Calu3 (cell line): ENCODE data around the gene ACLY. TPM values are rescaled to one million over a fixed set of nuclear protein-coding genes. Genes with fewer than 3 reads are reported as not detected.

ENCODE experiments used
- BruUV-seq: library from RNA; stranded (reverse); fragments of 400-500 nt; replicated peaks from 2 replicates; lab custom pipeline; 2021; lab: Mats Ljungman, UMichigan
- CTCF ChIA-PET: fragments of 300-600 bp; sonication (Branson Sonifier 250); formaldehyde crosslinking; loops from one replicate; lab custom pipeline; 2022; ENCODE audit warnings: antibody characterized with exemption; lab: Charles Lee
- DNase-seq: peaks from one replicate; pipeline ENCODE4 v3.0.0; 2022
- H3K27ac Mint-ChIP-seq: one replicate; pipeline ENCODE4 v1.8.0; 2022; ENCODE audit warnings: mixed read lengths; ENCODE audit not compliant: unreplicated experiment
- H3K27me3 Mint-ChIP-seq: one replicate; pipeline ENCODE4 v1.8.0; 2022; ENCODE audit warnings: mixed read lengths; ENCODE audit not compliant: unreplicated experiment
- H3K36me3 Mint-ChIP-seq: one replicate; pipeline ENCODE4 v1.8.0; 2022; ENCODE audit warnings: mild to moderate bottlenecking, moderate library complexity, mixed read lengths; ENCODE audit not compliant: insufficient read depth, unreplicated experiment
- H3K4me1 Mint-ChIP-seq: one replicate; pipeline ENCODE4 v1.8.0; 2022; ENCODE audit warnings: mild to moderate bottlenecking, low read depth, mixed read lengths; ENCODE audit not compliant: unreplicated experiment
- H3K4me3 Mint-ChIP-seq: one replicate; pipeline ENCODE4 v1.8.0; 2022; ENCODE audit warnings: mild to moderate bottlenecking, low read depth, moderate library complexity, mixed read lengths; ENCODE audit not compliant: unreplicated experiment
- H3K9me3 Mint-ChIP-seq: one replicate; pipeline ENCODE4 v1.8.0; 2022; ENCODE audit warnings: low read depth, mixed read lengths; ENCODE audit not compliant: unreplicated experiment
- CTCF ChIP-seq: fragments of 200-600 bp; IDR thresholded peaks from one replicate; pipeline ENCODE4 v1.8.0; 2022; ENCODE audit warnings: antibody characterized with exemption; ENCODE audit not compliant: unreplicated experiment
- intact Hi-C: fragments of 100-400 bp; cut with micrococcal nuclease; formaldehyde crosslinking; loops from one replicate; pipeline ENCODE4 v1.10.0; 2022; ENCODE audit not compliant: unreplicated experiment
- total RNA-seq: library from RNA; stranded (reverse); gene quantifications from 2 replicates; pipeline ENCODE4 v1.2.3, GENCODE V29; 2022

ACLY gene
- total RNA-seq, 1 experiment from 2014 or later, result 265 TPM

GRCh38 chr17:41915566-41915965 lies 3.2 kb downstream of the ACLY start:
- no TSS peak for BruUV-seq
- H3K4me1 Mint-ChIP-seq, result peaks cover 56% of the 10 kb centered on the region

GRCh38 chr17:41915020-41915419 lies 3.7 kb downstream of the ACLY start:
- Mint-ChIP-seq H3K27me3 (no peaks in the 10 kb centered on the region), H3K36me3 (peaks cover 92% of the 10 kb centered on the region), H3K9me3 (no peaks in the 10 kb centered on the region), H3K4me3 (no peak overlapping the region), H3K4me1 (peaks cover 57% of the 10 kb centered on the region), H3K27ac (no peak overlapping the region)
- no peak for DNase-seq
- BruUV-seq, result no TSS peak
- CTCF ChIA-PET, result interaction anchor here (0.6 kb wide), 1 partner anchor 191 kb away, joined by 4 read pairs; no protein-coding TSS in a partner anchor
- intact Hi-C loops, result no loop called here
- no peak for TF ChIP-seq CTCF

More at GRCh38 chr17:41915566-41915965, 3.2 kb downstream of the ACLY start:
- no peak for DNase-seq
- H3K27me3 Mint-ChIP-seq, result no peaks in the 10 kb centered on the region
- no peak for TF ChIP-seq CTCF
- no peak overlapping the region for H3K27ac Mint-ChIP-seq
- peak overlapping the region; percentile 27 for H3K4me3 Mint-ChIP-seq
- intact Hi-C loops, result no loop called here
- CTCF ChIA-PET, result no interaction called here
- no peaks in the 10 kb centered on the region for H3K9me3 Mint-ChIP-seq
- peaks cover 90% of the 10 kb centered on the region for H3K36me3 Mint-ChIP-seq

GRCh38 chr17:41914358-41914766 lies 4.4 kb downstream of the ACLY start:
- Mint-ChIP-seq H3K27ac (no peak overlapping the region), H3K36me3 (peaks cover 93% of the 10 kb centered on the region), H3K4me3 (no peak overlapping the region), H3K9me3 (no peaks in the 10 kb centered on the region), H3K27me3 (no peaks in the 10 kb centered on the region), H3K4me1 (peaks cover 60% of the 10 kb centered on the region)
- intact Hi-C loops, result no loop called here
- CTCF ChIA-PET, result interaction anchor here (0.6 to 1.5 kb wide), 2 partner anchors 21 to 163 kb away, joined by 3 read pairs; no protein-coding TSS in a partner anchor
- BruUV-seq, result no TSS peak
- DNase-seq, result no peak
- no peak for TF ChIP-seq CTCF

- Mint-ChIP-seq H3K27me3 (no peaks in the 10 kb centered on the region), H3K9me3 (no peaks in the 10 kb centered on the region), H3K36me3 (peaks cover 91% of the 10 kb centered on the region), H3K27ac (peak overlapping the region; percentile 23), H3K4me3 (no peak overlapping the region), H3K4me1 (peaks cover 65% of the 10 kb centered on the region)
- intact Hi-C loops, result no loop called here
- CTCF ChIA-PET, result interaction anchor here (0.6 to 1.5 kb wide), 2 partner anchors 21 to 162 kb away, joined by 3 read pairs; no protein-coding TSS in a partner anchor
- no peak for DNase-seq
- BruUV-seq, result no TSS peak
- no peak for TF ChIP-seq CTCF
Measured at GRCh38 chr17:41913798-41914197, 5.0 kb downstream of the ACLY start.
